HG02884 (cell line): ENCODE measurements around the gene KANK4.
"Not testable (repeated sequence)": the region's sequence is repeated elsewhere in the genome, so short reads cannot be mapped to it uniquely, and the experiment has no call there.

Experiments
- ATAC-seq: cut with Tn5 transposase; IDR thresholded peaks from one replicate; pipeline ENCODE4 v1.9.1; 2021; ENCODE audit warnings: mild to moderate bottlenecking, moderate library complexity; ENCODE audit not compliant: unreplicated experiment

KANK4 gene

DNA sequence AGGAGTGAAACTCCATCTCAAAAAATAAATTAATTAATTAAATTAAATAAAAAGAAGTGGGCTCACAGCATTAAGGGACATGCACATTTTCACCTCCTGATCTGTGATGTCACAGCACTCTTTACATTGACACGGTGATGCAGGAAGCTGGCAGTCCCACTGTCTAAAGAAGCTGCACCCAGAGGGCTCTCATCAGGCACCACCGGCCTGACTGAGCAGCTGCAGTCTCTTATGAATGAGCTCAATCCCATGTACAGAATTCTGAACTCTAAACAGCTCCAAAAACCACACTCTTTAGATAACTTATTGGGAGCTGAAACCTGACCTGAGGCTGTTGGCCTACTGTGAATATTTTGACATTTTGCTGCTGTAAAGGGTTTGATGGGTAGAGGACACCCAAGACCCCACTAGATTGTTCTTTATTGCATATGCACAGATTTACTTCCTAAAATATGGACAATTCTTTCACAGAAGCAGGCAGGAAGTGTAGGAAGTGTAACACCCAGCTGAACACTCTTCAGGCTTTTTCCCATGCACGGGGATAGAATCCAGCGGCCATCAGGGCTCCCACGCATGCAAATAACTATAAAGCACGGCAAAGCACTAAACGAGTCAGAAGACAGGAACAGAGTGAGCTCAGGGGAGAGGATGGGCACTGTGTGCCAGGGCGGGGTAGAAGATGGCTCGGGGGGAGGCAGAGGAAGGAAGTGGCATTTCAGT, 78.4 kb downstream of the KANK4 start:
- no peak for ATAC-seq

DNA sequence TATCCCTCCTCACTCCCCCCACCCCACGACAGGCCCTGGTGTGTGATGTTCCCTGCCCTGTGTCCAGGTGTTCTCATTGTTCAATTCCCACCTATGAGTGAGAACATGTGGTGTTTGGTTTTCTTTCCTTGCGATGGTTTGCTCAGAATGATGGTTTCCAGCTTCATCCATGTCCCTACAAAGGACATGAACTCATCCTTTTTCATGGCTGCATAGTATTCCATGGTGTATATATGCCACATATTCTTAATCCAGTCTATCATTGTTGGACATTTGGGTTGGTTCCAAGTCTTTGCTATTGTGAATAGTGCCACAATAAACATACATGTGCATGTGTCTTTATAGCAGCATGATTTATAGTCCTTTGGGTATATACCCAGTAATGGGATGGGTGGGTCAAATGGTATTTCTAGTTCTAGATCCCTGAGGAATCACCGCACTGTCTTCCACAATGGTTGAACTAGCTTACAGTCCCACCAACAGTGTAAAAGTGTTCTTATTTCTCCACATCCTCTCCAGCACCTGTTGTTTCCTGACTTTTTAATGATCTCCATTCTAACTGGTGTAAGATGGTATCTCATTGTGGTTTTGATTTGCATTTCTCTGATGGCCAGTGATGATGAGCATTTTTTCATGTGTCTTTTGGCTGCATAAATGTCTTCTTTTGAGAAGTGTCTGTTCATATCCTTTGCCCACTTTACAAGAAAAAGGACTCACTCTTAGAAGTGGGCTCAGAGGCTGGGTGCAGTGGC, 79.4 kb downstream of the KANK4 start:
- not testable (repeated sequence) for ATAC-seq

DNA sequence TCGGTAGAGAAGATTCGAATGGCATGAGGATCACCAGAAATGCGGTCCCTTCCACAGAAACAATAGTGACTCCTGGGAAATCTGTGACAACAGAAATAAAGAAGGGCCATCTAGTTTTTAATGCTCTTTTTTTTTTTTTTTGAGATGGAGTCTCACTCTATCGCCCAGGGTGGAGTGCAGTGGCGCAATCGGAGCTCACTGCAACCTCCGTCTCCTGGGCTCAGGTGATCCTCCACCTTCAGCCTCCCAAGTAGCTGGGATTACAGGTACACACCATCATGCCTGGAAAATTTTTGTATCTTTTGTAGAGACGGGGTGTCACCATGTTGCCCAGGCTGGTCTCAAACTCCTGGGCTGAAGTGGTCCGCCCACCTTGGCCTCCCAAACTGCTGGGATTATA, 80.7 kb downstream of the KANK4 start:
- ATAC-seq = no peak

DNA sequence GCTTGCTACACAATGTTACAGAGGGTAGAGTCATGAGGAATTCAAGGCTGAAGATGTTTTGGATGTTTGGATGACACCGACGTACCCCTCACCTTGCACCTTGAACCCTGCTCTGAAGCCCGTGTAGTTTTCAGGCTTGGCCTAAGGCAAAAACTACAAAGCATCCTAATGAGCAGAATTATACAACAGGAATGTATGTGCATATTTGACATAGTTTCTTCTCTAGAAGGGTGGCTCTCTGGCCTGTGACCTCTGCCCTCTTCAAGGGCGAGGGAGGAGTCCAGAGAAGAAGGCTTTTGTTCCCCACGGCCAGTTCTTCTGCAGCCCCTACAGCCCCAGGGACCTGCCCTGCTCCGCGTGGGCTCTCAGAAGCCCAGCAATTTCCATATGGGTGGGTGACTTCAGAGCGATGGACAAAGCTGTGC, 81.3 kb downstream of the KANK4 start:
- no peak for ATAC-seq

DNA sequence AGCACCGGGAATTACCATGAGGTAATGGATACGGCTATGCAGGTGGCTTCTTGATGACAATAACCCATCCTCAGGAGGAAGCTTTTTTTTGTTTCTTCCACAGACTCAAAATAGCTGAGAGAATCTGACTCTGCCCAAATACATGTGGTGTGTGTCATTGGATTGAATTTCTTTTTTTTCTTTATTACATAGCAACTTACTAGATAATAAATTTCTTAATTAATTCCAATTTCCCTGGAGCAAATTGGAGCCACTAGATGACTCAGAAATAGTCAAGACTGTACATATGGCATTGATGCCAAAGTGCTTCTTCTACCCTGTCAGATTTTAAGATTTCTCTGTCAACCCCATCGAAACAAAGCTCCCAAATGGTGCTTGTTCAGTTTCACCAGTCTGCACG, 81.9 kb downstream of the KANK4 start:
- ATAC-seq = no peak

DNA sequence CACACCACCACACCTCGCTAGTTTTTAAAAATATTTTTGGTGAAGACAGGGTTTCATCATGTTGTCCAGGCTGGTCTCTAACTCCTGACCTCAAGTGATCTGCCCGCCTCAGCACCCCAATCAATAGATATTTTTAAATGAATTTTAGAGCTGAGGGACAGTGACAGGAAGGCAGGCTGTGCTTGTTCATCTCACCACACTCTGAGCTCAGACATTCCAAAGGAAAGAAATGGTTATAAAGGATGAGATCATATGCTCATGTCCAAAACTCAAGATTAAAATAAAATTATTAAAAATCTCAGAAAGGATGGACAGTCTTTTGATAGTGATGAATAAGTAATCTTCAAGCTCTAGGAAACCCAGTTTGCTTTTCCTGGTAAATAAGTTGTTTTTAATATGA, 83.7 kb downstream of the KANK4 start:
- ATAC-seq = no peak

DNA sequence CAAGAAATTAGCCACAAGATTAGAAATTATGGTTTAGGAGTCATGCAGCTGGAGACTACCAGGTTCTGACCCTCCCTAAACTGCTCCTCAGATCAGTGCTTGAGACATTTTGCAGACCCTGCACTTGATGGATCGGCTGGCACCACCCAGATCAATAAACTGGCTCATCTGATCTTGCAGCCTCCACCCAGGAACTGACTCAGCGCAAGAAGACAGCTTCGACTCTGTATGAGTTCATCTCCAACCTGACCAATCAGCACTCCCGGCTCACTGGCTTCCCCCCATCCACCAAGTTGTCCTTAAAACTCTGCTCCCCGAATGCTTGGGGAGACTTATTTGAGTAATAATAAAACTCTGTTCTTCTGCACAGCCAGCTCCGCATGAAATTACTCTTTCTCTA, 84.5 kb downstream of the KANK4 start:
- ATAC-seq = no peak

DNA sequence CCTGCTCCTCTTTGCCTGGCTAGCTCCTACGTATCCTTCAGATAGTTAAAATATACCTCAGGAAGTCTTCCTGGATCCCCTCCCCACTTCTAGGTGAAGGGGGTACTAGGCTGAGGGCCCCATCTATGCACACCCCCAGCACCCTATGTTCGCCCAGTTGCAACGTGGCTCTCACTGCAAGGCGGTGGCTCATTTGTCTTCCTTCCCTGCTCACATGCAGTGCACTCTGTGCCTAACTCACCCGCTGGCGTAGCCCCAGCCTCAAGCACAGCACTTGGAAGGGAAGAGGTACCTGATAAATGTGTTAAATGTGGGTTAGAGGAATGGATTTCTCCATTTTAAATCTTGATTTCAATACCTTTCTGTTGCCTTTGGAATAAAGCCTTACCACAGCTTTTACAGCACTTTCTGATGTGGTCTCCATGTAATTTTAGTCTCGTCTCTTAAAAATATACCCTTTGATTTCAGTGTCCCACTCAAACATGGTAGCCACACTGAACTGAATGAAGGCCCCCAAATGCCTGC, 85.2 kb downstream of the KANK4 start:
- no peak for ATAC-seq

DNA sequence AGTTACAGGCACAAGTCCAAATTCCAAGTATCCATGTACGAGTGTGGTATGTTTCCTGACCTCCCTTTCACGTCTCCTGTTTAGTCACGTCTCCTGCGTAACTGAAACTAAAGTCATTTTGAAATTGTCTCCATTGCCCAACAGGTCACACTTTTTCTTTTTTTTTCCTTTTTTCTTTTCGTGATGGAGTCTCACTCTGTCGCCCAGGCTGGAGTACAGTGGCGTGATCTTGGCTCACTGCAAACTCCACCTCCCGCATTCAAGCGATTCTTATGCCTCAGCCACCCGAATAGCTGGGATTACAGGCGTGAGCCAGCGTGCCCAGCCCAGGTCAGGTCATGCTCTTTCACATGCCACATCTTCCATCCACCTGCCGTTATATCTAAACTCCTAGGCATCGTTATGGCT, 86.4 kb downstream of the KANK4 start:
- no peak for ATAC-seq

DNA sequence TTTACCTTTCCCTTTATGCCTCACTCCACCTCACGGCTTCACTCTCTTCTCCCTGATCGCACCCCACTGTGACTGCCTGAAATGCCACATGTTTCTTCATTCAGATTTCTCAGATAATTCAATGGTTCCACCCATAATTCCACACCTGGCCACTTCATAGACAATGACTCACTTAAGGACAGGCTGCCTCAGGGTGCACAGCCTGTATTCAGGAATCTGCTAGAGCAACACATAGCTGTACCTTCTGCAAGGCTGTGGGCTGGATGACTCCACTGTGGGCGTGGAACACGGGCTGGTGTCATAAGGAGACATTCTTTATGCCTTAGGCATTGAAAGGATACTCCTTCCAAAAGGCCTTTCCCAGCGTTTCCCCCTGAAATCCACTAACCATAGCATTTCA, 88.5 kb downstream of the KANK4 start:
- ATAC-seq = no peak

DNA sequence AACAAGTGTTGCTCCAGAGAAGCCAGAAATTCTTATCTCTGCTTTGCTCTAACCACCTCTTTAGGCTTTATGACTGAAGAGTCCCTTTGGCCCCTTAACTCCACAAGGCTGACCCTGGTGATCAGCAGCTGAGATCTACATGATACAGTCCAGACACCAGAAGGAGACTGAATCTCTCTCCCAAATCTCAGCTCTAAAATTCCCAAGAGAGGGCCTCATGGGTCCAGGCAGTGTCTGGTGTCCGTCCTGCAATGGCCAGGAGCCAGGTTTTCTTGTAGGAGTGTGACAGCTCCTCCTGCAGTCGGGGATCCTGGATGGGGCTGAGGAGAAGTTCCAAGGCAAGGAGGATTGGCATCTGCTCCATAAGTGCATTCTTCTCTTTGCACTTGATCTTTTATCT, 89.3 kb downstream of the KANK4 start:
- ATAC-seq = no peak

DNA sequence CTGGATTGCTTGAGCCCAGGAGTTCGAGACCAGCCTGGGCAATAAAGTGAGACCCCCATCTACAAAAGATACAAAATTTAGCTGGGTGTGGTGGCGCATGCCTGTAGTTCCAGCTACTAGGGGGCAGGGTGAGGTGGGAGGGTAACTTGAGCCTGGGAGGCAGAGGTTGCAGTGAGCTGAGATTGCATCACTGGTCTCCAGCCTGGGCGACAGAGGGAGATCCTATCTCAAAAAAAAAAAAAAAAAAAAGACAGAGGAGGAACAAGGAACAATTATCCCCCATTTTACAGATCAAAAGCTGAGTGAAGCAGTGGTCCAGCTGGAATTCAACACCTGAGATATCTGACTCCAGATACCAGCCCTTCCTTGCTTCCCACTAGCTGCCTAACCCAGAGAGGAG, 89.8 kb downstream of the KANK4 start:
- no peak for ATAC-seq

DNA sequence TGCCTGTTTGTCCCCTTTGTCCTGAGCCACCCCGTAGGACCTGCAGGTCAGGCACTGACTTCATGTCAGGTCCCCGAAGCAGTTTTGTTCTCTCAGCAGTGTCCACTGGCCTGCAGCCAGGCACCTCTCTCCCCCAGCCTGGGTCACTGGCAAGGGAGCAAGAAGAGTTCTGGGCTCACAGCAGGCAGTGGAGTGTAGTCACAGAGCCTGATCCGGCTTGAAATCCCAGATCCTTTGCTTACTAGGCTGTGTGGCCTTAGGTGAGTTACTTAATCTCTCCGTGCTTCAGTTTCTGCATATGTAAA, 90.4 kb downstream of the KANK4 start:
- no peak for ATAC-seq

DNA sequence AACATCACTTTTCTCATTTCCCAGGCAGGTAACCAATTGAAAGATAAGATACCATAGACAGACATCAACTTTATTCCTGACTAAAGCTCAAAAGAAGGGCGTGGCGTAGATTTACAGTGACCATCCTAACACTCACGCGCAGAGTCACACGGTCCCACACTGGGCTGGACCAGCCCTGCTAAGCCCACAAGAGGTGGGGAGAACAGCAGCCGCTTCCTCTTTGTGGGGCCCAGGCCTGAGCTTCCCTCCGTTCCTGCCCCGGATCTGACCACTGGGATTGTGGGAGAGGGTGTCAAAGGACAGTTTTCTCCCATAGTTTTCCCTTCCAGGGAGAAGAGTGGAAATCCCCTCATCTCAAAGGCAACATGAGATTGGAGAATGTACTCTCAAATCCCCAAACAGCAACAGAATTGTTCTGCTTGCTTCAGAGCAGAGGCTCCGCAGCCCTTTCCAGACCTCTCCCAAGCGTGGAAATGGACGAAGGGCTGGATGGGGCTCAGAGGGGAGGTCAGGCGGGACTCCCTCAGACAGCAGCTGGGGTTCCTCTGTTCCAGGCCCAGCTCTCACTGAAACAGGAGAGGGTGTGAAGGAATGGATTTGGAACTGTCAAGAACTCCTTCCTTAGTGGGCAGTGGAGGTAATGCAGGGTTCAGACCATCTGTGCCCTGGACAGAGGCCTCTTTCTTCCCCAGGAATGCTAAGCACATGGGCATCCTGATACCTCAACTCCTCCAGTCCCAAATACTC, 90.9 kb downstream of the KANK4 start:
- ATAC-seq = no peak

DNA sequence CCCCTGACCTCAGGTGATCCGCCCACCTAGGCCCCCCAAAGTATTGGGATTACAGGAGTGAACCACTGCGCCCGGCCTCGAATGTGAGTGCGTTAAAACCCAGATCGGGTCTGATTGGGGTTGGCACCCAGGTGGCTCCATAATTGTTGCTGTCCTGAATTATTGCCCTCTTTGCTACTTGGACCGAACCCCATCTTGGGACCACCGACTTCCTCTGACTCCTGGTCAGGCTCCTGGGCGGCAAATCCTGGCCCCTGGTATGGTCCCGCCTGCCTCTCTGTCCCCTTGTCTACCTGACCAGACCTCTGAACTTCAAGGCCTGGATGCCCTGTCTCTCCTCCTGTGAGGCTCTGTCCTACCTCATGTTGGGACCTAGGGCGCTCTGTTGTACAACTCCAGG, 91.7 kb downstream of the KANK4 start:
- ATAC-seq = no peak

DNA sequence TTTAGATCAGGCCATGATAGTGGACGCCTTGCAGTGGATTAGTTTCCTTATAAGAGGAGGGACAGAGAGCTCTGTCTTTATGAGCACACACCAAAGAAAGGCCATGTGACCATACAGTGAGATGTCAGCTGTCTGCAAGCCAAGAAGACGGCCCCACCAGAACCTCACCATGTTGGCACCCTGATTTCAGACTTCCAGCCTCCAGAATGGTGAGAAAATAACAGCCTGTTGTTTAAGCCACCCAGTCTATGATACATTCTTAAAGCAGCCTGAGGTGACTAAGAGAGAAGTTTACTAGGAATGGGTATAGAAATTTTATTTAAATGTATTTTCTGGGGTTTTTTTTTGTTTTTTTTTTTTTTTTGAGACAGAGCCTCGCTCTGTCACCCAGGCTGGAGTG, 95.1 kb downstream of the KANK4 start:
- no peak for ATAC-seq

DNA sequence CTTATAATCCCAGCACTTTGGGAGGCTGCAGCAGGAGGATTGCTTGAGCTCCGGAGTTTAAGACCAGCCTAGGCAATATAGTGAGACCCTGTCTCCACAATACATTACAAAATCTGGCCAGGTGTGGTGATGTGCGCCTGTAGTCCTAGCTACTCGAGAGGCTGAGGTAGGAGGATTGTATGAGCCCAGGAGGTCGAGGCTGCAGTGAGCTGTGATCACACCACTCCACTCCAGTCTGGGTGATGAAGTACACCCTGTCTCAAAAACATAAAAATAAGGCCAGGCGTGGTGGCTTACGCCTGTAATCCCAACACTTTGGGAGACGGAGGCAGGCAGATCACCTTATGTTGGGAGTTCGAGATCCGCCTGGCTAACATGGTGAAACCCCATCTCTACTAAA, 96.9 kb downstream of the KANK4 start:
- no peak for ATAC-seq

DNA sequence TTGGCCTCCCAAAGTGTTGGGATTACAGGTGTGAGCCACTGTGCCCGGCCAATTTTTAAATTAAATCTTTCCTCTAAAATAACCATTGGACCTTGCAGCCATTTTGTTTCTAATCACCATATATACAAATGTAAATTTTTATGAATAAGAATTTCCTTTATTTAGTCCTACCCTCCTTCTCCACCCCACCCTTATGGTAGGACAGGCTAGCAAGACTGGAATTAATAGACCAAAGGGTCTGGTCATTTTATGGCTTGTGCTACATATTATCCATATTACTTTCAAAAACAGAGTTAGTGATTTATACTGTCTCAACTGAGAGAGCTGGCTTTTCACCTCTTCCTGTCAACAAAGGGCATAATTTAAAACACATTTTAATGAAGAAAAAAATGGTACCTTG, 98.1 kb downstream of the KANK4 start:
- ATAC-seq = no peak

DNA sequence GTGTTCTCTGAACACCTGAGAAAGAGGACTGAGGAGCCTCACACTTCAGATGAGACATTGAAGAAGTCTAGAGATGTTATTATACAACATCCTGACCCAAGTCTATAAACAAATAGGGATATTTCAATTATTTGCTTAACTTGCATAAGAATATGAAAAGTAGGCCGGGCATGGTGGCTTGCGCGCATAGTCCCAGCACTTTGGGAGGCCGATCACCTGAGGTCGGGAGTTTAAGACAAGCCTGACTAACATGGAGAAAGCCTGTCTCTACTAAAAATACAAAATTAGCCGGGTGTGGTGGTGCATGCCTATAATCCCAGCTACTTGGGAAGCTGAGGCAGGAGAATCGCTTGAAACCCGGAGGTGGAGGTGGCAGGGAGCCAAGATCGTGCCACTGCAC, 98.8 kb downstream of the KANK4 start:
- ATAC-seq = not testable (repeated sequence)

DNA sequence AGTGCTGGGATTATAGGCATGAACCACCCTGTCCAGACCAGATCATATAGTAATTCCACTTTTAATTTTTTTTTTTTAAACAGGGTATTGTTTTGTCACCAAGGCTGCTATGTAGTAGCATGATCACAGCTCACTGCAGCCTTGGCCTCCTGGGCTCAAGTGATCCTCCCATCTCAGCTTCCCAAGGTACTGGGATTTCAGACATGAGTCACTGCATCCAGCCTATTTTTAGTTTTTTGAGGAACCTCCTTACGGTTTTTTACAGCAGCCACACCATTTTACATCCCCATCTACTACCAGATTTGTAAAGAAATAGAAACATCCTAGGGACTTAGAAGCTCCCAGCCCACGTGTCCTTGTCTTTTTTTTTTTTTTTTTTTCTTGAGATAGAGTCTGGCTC, 100.6 kb downstream of the KANK4 start:
- no peak for ATAC-seq

DNA sequence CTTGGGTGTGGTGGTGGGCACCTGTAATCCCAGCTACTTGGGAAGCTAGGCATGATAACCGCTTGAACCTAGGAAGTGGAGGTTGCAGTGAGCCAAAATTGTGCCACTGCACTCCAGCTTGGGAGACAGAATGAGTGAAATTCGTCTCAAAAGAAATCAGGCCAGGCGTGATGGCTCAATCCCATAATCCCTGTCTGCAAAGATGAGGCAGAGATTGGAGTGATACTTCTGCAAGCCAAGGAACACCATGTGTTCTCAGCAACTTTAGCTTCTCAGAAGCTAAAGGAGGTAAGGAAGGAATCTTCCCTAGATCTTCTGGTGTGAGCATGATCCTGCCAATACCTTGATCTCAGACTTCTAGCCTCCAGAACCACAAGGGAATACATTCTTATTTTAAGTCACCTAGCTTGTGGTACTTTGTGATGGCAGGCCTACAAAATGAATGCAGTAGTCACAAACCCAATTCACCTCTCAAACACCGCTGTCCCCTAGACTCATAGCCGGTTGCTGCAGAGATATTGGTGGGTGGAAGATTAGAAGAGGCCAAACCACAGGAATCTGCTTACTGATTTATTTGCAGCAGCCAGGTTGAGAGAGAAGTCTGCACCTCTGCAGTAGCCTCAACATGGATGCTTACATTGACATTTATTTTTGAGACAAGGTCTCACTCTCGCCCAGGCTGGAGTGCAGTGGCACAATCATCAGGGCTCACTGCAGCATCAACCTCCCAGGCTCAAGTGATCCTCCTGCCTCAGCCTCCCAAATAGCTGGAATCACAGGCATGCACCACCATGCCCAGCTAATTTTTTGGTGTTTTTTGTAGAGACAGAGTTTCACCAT, 105.9 kb downstream of the KANK4 start:
- no peak for ATAC-seq
